H1 (cell line): ENCODE results near the gene HMGB3. TPM values are rescaled to one million over a fixed set of nuclear protein-coding genes. Genes with fewer than 3 reads are reported as not detected.
A peak's percentile ranks its signal among the peaks of the same experiment; 100 is the strongest.

Experiments used
- CTCF ChIA-PET: fragments of 300-600 bp; sonication (Branson Sonifier 250); formaldehyde crosslinking; loops from one replicate; lab custom pipeline; 2021; ENCODE audit not compliant: partially characterized antibody; lab: Charles Lee
- POLR2A ChIA-PET: fragments of 300-600 bp; sonication (Branson Sonifier 250); formaldehyde crosslinking; loops from one replicate; lab custom pipeline; 2021; ENCODE audit warnings: inconsistent platforms; ENCODE audit not compliant: partially characterized antibody; lab: Charles Lee
- DNase-seq, 2 experiments: peaks; one replicate each; pipeline versions ENCODE4 v3.0.0 to v3.0.0-alpha.2; 2010 to 2022; ENCODE audit warnings: low spot score in 2 of 2, low read depth in 1 of 2, mixed read lengths in 1 of 2
- FAIRE-seq: peaks from 2 replicates; lab custom pipeline; 2011; peaks lifted over from hg19 to GRCh38; lab: Jason Lieb, UNC
- H2AFZ ChIP-seq: 2 replicates; pipeline ENCODE4 v1.8.1; 2012; ENCODE audit warnings: low read length, inconsistent platforms
- H2AK5ac ChIP-seq: 2 replicates; pipeline ENCODE4 v1.6.1; 2013; ENCODE audit warnings: low read depth, low read length
- H2BK120ac ChIP-seq: replicated peaks from 2 replicates; pipeline ENCODE3; 2013; ENCODE audit warnings: low read depth, low read length, inconsistent platforms
- H2BK12ac ChIP-seq: 2 replicates; pipeline ENCODE4 v1.6.1; 2013; ENCODE audit warnings: low read depth, low read length
- H2BK15ac ChIP-seq: 2 replicates; pipeline ENCODE4 v1.6.1; 2013; ENCODE audit warnings: low read length
- H2BK20ac ChIP-seq: 2 replicates; pipeline ENCODE4 v1.6.1; 2013; ENCODE audit warnings: low read length
- H2BK5ac ChIP-seq: 2 replicates; pipeline ENCODE4 v1.6.1; 2013; ENCODE audit warnings: low read depth, low read length
- H3K14ac ChIP-seq: 2 replicates; pipeline ENCODE4 v1.6.1; 2013; ENCODE audit warnings: inconsistent platforms; ENCODE audit not compliant: insufficient read length
- H3K18ac ChIP-seq: 2 replicates; pipeline ENCODE4 v1.6.1; 2013; ENCODE audit warnings: low read length; ENCODE audit errors: extremely low read depth
- H3K23ac ChIP-seq: 2 replicates; pipeline ENCODE4 v1.6.1; 2013; ENCODE audit warnings: inconsistent platforms; ENCODE audit not compliant: insufficient read length
- H3K23me2 ChIP-seq: 2 replicates; pipeline ENCODE4 v1.6.1; 2013; ENCODE audit warnings: low read depth, low read length
- H3K27ac ChIP-seq: 2 replicates; pipeline ENCODE4 v1.6.1; 2011; ENCODE audit warnings: low read depth, low read length, inconsistent platforms
- H3K27me3 ChIP-seq, 4 experiments: replicated peaks in 1 of 4; 1 replicate in 1 of 4; 2 replicates in 3 of 4; pipeline versions ENCODE4 v1.6.1 to v1.8.1; 2011 to 2013; ENCODE audit warnings: low read length in 3 of 4, mild to moderate bottlenecking in 3 of 4, inconsistent platforms in 2 of 4, mixed read lengths in 2 of 4, moderate library complexity in 1 of 4; ENCODE audit not compliant: control insufficient read depth in 3 of 4, insufficient read depth in 3 of 4; ENCODE audit errors: extremely low read depth in 1 of 4
- H3K36me3 ChIP-seq, 4 experiments: 2 replicates each; pipeline versions ENCODE4 v1.6.1 to v1.8.1; 2011 to 2013; ENCODE audit warnings: mild to moderate bottlenecking in 4 of 4, low read length in 3 of 4, moderate library complexity in 2 of 4, control low read depth in 1 of 4, inconsistent platforms in 1 of 4; ENCODE audit not compliant: insufficient read depth in 4 of 4, control insufficient read depth in 2 of 4
- H3K4ac ChIP-seq: replicated peaks from 2 replicates; pipeline ENCODE3; 2013; ENCODE audit warnings: low read length, low read depth, mixed read lengths, inconsistent platforms; ENCODE audit not compliant: insufficient read length
- H3K4me1 ChIP-seq, 4 experiments: replicated peaks in 1 of 4; 1 replicate in 1 of 4; 2 replicates in 3 of 4; pipeline versions ENCODE4 v1.6.1 to v1.8.1; 2011 to 2013; ENCODE audit warnings: low read length in 3 of 4, inconsistent platforms in 2 of 4, mixed read lengths in 1 of 4; ENCODE audit not compliant: insufficient read depth in 4 of 4, control insufficient read depth in 3 of 4
- H3K4me2 ChIP-seq, 2 experiments: 2 replicates each; pipeline versions ENCODE4 v1.6.1 to v1.8.1; 2011 to 2013; ENCODE audit warnings: low read depth in 2 of 2, low read length in 2 of 2, control low read depth in 1 of 2, inconsistent platforms in 1 of 2, mild to moderate bottlenecking in 1 of 2; ENCODE audit not compliant: insufficient read depth in 1 of 2
- H3K4me3 ChIP-seq, 4 experiments: fragments of 200-600, 300-600 bp in 1 of 4; sonication (generic), shearing (Covaris generic), sonication (Bioruptor Twin) in 1 of 4; 2 replicates each; pipeline versions ENCODE4 v1.5.1 to v1.8.1; 2011 to 2016; ENCODE audit warnings: low read length in 4 of 4, low read depth in 3 of 4, control low read depth in 2 of 4, inconsistent platforms in 2 of 4, mild to moderate bottlenecking in 2 of 4, mixed read lengths in 1 of 4, moderate library complexity in 1 of 4; ENCODE audit not compliant: insufficient read depth in 2 of 4; ENCODE audit errors: extremely low read depth in 1 of 4
- H3K56ac ChIP-seq: replicated peaks from 2 replicates; pipeline ENCODE3; 2013; ENCODE audit warnings: low read depth, mild to moderate bottlenecking, mixed read lengths, low read length, inconsistent platforms; ENCODE audit not compliant: insufficient read length
- H3K79me1 ChIP-seq: 2 replicates; pipeline ENCODE4 v1.6.1; 2013; ENCODE audit warnings: low read depth, low read length, control low read depth
- H3K79me2 ChIP-seq, 2 experiments: 2 replicates each; pipeline versions ENCODE4 v1.6.1 to v1.8.1; 2012 to 2013; ENCODE audit warnings: low read length in 2 of 2, mild to moderate bottlenecking in 2 of 2, inconsistent platforms in 1 of 2; ENCODE audit not compliant: insufficient read depth in 2 of 2, control insufficient read depth in 1 of 2
- H3K9ac ChIP-seq, 4 experiments: replicated peaks in 1 of 4; 1 replicate in 1 of 4; 2 replicates in 3 of 4; pipeline versions ENCODE4 v1.6.1 to v1.8.1; 2011 to 2013; ENCODE audit warnings: low read depth in 3 of 4, low read length in 3 of 4, control low read depth in 2 of 4, mild to moderate bottlenecking in 2 of 4, moderate library complexity in 2 of 4, inconsistent platforms in 1 of 4; ENCODE audit errors: extremely low read depth in 1 of 4
- H3K9me3 ChIP-seq, 2 experiments: 2 replicates each; pipeline versions ENCODE4 v1.6.1 to v1.8.1; 2012 to 2013; ENCODE audit warnings: mild to moderate bottlenecking in 2 of 2, moderate library complexity in 2 of 2, control low read depth in 1 of 2, inconsistent platforms in 1 of 2, low read depth in 1 of 2, low read length in 1 of 2, mixed read lengths in 1 of 2; ENCODE audit not compliant: insufficient read depth in 2 of 2
- H4K20me1 ChIP-seq, 2 experiments: replicated peaks in 1 of 2; 2 replicates each; pipeline versions ENCODE3 to v1.8.1; 2011 to 2013; ENCODE audit warnings: inconsistent platforms in 2 of 2, low read length in 2 of 2, mild to moderate bottlenecking in 1 of 2; ENCODE audit not compliant: insufficient read depth in 2 of 2, control insufficient read depth in 1 of 2
- H4K5ac ChIP-seq: 2 replicates; pipeline ENCODE4 v1.6.1; 2013; ENCODE audit warnings: low read length, low read depth, mixed read lengths, inconsistent platforms; ENCODE audit not compliant: insufficient read length
- H4K8ac ChIP-seq: 2 replicates; pipeline ENCODE4 v1.8.0; 2013; ENCODE audit warnings: mild to moderate bottlenecking, moderate library complexity, low read length, inconsistent platforms; ENCODE audit not compliant: insufficient read depth; ENCODE audit errors: extremely low read depth
- H4K91ac ChIP-seq: replicated peaks from 2 replicates; pipeline ENCODE3; 2013; ENCODE audit warnings: low read length, mixed read lengths, inconsistent platforms; ENCODE audit not compliant: insufficient read length
- WGBS, 2 experiments: shearing (Covaris generic) in 1 of 2; methylation state at CpG; one replicate each; pipeline versions ENCODE4 v1.1.6 to v1.1.7; 2013 to 2015; ENCODE audit warnings: low lambda C conversion rate in 2 of 2, mixed read lengths in 2 of 2, inconsistent platforms in 1 of 2, low coverage in 1 of 2, missing lambda C conversion rate in 1 of 2; ENCODE audit not compliant: insufficient replicate concordance in 2 of 2, insufficient coverage in 1 of 2, insufficient read length in 1 of 2; ENCODE audit errors: extremely low coverage in 1 of 2, missing lambda C conversion rate in 1 of 2; 5-methylcytosine and 5-hydroxymethylcytosine counted together
- polyA plus RNA-seq, 7 experiments: library from polyadenylated mRNA; depleted of rRNA in 3 of 7; stranded (reverse) in 5 of 7; unstranded in 2 of 7; fragments of >200 nt in 5 of 7; fragments of 200-250 nt in 2 of 7; gene quantifications; 1 replicate in 5 of 7; 2 replicates in 1 of 7; 4 replicates in 1 of 7; pipeline versions ENCODE4 v1.2.1 to v1.2.3, GENCODE V29; 2011 to 2013; ENCODE audit warnings: missing spikeins in 2 of 7, mixed read lengths in 2 of 7
- total RNA-seq: library from RNA; stranded (reverse); fragmentation: NEBNext Ultra II Directional; extraction: Animal tissue kit (Norgen Biotek cat#: 25700); gene quantifications from 2 replicates; pipeline ENCODE4 v1.2.1, GENCODE V29; 2021
- TF ChIP-seq, protein P1 (sequence below): IDR thresholded peaks from 2 replicates; pipeline ENCODE4 v1.6.1; 2012; ENCODE audit warnings: inconsistent platforms
- TF ChIP-seq, protein P2 (sequence below): IDR thresholded peaks from 2 replicates; pipeline ENCODE4 v1.6.1; 2012; ENCODE audit warnings: low read length, inconsistent platforms

The HMGB3 gene
- total and polyA plus RNA-seq, 2 of the 8 experiments (the other 6 are each of a cell fraction or from before 2014, with no cell fraction given): 55.8 to 346 TPM

DNA sequence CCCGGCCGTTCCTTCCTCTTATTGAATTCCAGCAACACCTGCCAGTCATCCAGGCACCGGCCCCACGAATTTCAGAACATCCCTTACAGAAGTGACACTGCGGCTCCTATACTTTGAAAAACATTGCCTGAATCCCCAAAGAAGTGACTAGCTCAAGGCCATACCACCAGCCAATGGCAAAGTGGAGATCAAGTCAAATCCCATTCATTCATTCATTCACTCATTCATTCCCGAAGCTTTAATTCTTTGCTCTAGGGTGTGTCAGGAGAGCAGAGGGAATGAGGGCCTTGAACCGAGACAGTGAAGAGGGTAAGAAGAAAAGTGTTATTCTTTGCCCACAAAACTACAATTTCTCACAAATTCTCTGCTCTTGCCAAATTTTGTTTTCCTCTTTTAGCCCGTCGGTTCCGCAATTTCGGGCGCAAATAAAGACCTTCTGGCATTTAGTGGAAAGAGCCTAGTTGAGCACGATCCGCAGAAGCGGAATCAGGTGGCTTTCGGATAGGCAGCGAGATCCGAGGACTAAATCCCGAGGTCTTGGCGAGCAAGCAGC lies 824 bp upstream of the HMGB3 start:
- CTCF ChIA-PET: interaction anchor here (0.9 to 1.5 kb wide), 2 partner anchors 206 to 217 kb away, joined by 3 read pairs; no protein-coding TSS in a partner anchor
- Histone ChIP-seq H3K9ac (peak overlapping the region in 3 of 4 experiments; percentile 63 to 75 (median 74); a peak in 6 of 7 replicates), H4K91ac (no peak overlapping the region), H2BK12ac (no peak overlapping the region)
- TF ChIP-seq, protein P1, sequence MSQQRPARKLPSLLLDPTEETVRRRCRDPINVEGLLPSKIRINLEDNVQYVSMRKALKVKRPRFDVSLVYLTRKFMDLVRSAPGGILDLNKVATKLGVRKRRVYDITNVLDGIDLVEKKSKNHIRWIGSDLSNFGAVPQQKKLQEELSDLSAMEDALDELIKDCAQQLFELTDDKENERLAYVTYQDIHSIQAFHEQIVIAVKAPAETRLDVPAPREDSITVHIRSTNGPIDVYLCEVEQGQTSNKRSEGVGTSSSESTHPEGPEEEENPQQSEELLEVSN: 0 out of 2 replicates have a peak, but pooled peaks have one; percentile 8
- TF ChIP-seq, protein P2, sequence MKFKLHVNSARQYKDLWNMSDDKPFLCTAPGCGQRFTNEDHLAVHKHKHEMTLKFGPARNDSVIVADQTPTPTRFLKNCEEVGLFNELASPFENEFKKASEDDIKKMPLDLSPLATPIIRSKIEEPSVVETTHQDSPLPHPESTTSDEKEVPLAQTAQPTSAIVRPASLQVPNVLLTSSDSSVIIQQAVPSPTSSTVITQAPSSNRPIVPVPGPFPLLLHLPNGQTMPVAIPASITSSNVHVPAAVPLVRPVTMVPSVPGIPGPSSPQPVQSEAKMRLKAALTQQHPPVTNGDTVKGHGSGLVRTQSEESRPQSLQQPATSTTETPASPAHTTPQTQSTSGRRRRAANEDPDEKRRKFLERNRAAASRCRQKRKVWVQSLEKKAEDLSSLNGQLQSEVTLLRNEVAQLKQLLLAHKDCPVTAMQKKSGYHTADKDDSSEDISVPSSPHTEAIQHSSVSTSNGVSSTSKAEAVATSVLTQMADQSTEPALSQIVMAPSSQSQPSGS: no peak
- TF ChIP-seq, all 59 proteins: peak for 1
- DNase-seq: no peak
- POLR2A ChIA-PET: interaction anchor here (0.8 to 4.0 kb wide), 6 partner anchors 9 to 84 kb away, joined by 3 to 51 read pairs (median 3); no protein-coding TSS in a partner anchor
- peak overlapping the region; percentile 61 for H4K5ac ChIP-seq
- no peaks in the 10 kb centered on the region for H3K9me3 ChIP-seq
- H3K14ac ChIP-seq: no peak overlapping the region
- H3K4ac ChIP-seq: no peak overlapping the region
- 0 out of 2 replicates have a peak overlapping the region, but pooled peaks have one; percentile 71 for H3K18ac ChIP-seq
- no peak overlapping the region for H2BK5ac ChIP-seq
- peaks cover 4 to 18% (median 14%) of the 10 kb centered on the region in 4 experiments; a peak in 6 of 8 replicates for H3K36me3 ChIP-seq
- peak overlapping the region; percentile 68; the same call in 1 of the 2 replicates for H4K8ac ChIP-seq
- no peak overlapping the region for H2BK20ac ChIP-seq
- H3K4me3 ChIP-seq: peak overlapping the region; percentile 52 to 87 (median 61)
- H3K56ac ChIP-seq: no peak overlapping the region
- peaks cover 0 to 6% (median 0%) of the 10 kb centered on the region in 4 experiments; a peak in 2 of 7 replicates for H3K4me1 ChIP-seq
- H3K27me3 ChIP-seq: peaks cover 0 to 2% (median 0%) of the 10 kb centered on the region in 4 experiments; a peak in 1 of 7 replicates
- H3K4me2 ChIP-seq: peak overlapping the region; percentile 75 to 88
- 39% methylated on average over 12 of the region's 20 CpGs; no CpG with 5 or more reads in 1 of the 2 experiments for WGBS, 2 experiments
- H3K79me1 ChIP-seq: no peaks in the 10 kb centered on the region
- H3K27ac ChIP-seq: no peak overlapping the region
- H3K23ac ChIP-seq: no peak overlapping the region
- H2AK5ac ChIP-seq: no peak overlapping the region
- no peak for FAIRE-seq
- peaks cover 6% of the 10 kb centered on the region; the same call in 1 of the 2 replicates for H3K23me2 ChIP-seq
- H2AFZ ChIP-seq: no peak overlapping the region
- no peak overlapping the region for H2BK15ac ChIP-seq
- peaks cover 0 to 21% of the 10 kb centered on the region in 2 experiments; a peak in 3 of 4 replicates for H3K79me2 ChIP-seq
- no peak overlapping the region for H2BK120ac ChIP-seq
- H4K20me1 ChIP-seq: peaks cover 3 to 10% of the 10 kb centered on the region in 2 experiments
